NOMO-1 treated with dmso at 0.1 percent for 144 hours (cell line): ENCODE measurements around the gene CAMKMT.

Experiments used
- DNase-seq: peaks from one replicate; lab custom pipeline; 2025; ENCODE audit not compliant: unreplicated experiment; lab: John Stamatoyannopoulos, UW

CAMKMT gene

DNA sequence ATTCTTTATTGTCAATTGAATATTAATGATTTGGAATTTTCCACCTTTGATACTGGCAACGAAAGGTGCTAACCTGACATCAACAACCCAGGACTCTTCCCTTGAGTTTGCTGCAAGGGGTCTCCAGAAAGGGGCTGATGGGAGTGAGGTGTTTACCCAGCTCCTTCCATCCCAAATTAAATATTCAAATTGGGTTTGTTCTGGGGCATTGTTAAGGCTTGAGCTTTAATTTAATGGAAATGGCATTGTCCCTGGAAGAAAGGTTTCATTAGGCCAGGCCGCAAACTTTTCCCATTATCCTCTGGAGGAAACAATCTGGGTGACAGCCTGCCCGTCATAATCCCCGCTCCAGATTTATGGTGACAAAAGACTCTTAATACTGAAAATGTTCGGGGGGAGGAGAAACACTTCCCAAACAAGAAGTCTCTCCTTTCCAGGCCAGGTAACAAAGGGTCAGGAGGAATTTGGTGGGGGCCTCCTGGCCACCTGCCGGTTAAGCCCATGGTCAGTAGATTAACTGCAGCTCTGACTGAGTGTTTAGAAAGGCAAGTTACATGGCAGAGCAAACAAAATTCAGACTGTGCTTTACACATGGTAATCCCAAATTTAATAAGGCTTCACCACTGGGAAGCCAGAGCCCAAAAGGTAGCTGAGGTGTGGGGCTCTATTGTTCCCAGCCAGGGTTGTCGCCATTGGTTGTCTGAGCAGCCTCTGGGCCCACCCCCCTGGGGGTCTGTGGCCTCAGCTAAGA is 428.4 kb downstream of the CAMKMT start:
- DNase-seq, result no peak

DNA sequence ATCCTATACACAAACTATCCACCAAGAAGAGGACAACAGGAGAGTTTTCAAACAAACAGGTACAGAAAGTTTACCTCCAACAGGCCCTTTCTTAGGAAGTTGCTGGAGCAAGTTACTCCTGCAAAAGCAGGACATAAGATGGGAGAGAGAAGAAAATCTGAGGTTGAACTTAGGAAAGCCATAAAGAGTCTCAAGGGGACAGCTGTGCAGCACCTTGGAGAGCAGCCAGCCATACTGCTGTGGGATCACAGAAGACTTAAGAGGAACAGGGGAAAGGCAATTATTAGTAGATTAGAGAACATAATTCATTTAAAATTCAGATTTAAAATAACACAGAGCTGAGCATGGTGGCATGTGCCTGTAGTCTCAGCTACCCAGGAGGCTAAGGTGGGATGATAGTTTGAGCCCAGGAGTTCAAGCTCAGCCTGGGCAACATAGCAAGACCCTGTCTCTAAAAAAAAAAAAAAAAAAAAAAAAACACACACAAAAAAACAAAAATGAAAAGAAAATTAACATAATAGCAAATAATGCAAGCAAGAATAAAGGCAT is 431.6 kb downstream of the CAMKMT start:
- no peak for DNase-seq

DNA sequence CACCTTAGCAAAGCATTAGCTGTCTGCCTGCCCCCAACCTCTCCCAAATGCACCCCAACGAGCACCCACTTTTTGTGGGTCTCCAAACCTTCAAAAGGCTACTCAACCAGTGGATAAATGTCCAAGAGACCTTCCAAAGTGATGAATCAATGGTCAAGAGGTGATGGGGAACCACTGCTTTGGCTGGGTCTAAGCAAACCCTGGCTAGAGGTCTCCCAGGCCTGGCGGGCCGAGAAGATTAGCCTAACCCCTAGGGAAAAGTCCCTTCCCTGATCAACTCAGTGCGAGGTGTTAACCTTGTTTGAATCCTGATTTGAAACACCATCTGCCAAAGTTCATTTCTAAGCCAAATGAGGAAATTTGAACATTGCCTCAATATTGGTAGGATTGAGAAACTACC is 435.0 kb downstream of the CAMKMT start:
- DNase-seq, result no peak

DNA sequence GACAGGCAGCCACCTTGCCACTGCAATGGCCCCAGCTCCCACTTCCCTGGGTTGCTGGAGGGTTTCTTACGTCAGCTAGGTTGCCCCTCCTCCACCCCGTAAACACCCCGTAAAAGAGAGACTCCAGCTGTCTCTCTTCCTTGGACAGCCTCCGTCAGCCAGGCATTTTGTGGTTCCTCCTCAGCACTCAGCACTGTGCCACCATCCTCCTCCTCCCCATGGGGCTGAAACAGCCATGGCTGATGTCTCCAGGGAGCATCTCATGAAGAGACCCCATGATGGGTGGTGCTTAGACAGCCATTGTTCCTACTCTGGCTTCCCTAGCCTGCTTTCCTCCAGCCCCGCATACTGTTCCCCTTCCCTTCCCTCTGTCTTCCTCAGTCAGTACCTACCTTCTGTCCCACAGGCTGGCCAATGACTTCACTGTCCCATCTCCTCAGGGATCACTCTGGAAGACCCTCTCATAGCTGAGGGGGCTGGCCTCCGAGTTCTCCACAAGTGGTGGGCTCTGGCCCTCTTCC is 436.5 kb downstream of the CAMKMT start:
- no peak for DNase-seq

DNA sequence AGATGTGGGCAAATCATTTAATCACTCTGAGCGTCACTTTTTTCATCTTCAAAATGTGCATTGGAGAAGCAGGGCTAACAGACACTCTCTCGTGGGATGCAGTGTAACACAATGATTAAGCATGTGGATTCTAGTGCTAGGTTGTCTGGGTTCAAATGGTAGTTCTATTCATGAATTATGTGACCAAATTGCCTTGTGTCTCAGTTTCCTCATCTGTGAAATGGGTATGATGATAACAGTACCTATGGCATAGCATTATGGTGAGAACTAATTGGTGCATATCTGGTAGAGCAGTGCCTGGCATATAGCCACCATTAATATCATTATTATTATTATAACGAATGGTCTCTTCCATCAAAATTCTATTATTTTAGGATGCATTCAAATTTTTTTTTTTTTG is 437.4 kb downstream of the CAMKMT start:
- DNase-seq, result no peak

DNA sequence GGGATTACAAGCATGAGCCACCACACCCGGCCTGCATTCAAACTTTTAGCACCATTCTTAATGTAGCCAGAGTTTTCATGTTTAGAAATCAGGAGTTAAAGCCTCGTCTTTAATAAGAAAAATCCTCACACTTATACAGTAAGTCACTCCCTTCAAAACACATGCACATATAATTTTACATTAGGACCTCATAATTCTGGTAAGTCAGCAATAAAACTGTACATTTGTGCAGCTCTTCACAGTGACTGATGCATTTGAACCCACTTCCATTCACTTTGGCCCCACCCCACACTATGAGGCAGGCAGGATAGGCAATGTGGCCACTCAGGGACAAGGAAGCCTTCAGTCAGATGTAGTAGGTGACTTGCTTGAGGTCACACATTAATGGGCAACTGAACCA is 438.0 kb downstream of the CAMKMT start:
- DNase-seq, result no peak

DNA sequence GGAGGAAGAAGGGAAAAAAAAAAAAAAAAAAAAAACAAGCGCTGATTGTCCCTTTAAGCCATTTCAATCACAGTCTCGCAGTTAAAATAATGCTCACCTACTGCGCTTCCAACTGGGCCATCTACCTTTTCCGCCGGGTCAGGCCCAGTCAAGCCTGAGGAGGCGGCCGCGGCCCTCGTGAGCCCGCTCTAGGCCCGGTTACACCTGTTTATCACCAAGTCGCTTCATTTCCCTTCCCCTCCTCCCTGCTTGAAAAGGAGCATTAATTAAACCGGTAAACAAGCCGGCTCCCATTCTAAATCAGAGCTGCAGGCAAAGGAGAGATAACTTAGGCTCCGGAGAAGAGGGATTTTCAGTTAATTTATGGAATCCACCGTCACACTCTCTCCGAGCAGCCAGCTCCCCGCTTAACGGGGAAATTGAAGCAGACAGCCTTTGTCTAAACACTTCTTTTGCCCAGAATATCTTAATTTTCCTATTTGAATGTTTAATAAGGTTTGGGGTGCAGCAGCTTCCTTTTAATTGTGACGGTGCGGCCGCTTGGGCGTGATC is 439.6 kb downstream of the CAMKMT start:
- no peak for DNase-seq

DNA sequence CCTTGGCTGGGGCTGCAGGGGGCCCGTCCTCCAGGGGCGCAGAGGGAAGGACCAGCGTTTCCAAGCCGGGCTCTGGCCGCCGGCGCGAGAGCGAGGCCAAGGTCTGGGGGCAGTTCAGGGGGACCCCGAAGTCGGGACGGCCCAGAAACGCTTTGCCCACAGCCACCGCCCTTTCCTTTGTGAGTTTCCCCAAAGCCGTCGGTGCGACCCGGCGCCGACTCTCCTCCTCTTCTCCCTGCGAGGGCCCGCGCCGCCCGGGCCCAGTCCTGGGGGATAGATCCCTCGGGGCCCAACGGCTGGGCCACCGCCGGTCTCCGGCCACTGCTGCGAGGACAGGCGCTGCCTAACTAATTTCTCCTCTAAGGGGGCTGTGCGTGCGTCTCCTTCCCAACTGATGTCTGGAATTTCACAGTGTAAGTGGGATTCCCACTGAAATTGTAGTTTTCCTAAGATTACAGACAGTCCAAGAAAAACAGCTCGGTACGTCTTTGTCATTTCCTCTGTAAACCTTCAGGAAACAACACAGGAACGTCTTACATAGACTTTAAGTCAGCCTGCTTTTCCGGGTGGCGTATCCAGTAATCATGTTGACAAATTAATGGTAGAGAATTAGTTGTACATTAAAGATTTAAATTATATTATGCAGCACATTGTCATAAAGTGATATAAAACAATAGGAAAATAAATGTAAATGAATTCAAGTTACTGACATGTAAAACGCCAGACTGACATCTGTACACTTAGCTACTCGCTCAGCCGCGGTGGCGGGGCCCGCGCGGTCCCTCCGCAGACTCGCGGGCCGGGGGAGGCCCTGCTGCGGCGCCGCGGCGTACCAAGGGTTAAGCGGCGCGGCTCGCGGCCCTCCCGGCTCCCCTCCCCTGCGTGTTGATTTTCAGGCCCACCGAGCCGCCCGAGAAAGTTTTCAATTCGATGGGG is 440.4 kb downstream of the CAMKMT start:
- no peak for DNase-seq

DNA sequence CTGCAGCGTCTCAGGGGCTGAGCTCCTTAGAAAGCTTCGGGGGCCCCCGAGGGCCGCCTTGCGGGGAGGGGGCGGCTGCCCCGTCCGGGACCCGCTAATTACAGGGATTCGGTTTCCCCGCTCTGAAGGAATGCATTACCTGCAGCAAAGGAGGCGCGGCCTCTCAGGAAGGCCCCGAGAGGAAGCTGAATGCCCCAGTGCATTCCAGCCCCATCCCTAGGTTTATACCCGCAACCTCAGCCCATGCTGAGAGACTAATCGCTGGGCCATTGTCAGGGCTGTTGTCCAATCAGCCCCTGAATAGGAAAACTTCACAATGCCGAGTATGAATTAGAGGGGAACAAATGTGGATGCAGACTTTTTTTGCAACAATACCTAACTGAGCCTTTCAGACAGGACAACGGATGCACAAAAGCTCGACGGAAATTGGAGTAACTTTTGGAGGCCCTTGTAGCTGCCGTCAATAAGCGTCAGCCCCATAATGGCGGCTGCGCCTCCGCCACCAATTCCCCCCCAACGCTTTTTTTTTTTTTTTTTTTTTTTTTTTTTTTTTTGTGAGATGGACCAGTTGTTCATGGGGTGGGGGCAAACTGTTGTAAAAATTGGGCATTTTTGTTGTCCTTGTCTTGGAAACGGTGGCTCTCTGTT is 441.2 kb downstream of the CAMKMT start:
- DNase-seq, result no peak

DNA sequence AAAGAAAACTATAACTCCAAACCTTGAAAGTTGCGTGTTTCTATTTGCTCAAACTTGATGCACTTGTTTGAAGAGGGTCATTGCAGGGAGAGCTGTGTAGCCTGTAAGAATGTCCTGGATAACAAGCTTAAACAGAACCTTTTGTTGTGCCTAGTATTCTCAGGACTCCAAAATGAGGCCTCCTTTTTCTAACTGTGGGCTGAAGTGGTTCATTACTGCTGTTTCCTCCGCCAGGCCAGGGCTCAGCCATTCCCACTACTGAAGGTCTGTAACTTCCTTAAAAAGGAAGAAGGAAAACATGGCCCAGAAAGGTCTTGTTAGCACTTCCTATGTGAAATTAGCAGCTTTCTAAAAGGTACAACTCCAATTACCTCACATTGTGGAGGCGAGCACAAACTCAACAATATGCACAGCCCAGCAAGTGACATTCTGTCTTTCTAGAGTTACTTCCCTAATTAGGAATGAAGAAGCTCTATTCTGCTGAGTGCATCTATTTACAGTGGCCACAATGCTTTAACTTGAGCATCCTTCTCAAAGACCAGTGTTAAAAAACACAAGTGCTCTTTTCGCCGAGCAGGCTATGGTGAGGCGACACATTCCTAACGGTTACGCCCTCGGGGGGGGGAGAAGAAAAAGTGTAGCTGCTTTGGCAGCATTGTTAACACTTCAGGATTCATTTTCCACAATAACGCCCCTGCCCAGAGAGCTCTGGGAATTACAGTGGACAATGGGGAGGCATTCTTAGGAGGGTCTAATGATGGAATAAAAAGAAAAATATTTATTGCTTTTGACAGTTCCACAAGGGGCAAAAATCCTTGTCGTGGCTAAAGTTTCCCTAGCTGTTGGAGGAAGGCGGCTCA is 442.9 kb downstream of the CAMKMT start:
- DNase-seq, result no peak

DNA sequence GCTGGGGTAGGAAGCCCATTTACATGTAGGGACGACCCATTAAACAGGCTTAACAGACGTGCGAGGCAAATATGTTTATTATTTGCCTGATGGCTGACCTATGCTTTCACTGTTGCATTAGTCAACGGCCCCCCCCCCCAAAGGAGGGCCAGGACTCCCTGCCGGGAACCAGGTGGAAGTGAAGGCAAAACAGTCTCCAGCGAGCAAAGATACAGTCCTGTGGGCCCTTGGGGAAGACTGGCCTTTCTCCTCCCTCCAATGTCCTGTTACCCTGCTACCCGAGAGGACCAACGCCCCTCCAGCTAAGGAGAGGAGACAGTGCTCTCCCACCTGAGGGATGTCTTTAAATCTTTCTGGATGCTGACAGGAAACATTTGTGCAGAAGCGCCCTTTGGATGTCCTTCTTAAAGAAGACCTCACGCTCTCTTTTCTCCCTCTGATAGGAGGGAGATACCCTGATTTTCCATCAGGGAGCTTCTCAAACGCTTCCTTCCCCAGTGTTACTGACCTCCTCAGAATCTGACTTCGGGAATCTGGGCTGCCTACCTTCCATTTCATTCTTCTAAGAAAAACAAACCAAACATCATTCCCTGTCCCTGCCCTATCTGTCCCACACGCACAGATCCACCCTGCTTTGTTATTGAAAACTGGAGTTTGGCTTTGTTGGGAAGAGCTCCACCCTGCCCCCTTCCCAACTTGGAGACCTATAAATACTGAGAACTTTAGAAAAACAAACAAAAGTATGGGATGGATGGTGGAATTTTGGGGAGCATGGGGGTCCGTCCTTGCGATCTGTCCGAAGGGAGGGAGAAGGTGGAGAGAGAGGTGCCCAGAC is 443.9 kb downstream of the CAMKMT start:
- DNase-seq, result no peak

DNA sequence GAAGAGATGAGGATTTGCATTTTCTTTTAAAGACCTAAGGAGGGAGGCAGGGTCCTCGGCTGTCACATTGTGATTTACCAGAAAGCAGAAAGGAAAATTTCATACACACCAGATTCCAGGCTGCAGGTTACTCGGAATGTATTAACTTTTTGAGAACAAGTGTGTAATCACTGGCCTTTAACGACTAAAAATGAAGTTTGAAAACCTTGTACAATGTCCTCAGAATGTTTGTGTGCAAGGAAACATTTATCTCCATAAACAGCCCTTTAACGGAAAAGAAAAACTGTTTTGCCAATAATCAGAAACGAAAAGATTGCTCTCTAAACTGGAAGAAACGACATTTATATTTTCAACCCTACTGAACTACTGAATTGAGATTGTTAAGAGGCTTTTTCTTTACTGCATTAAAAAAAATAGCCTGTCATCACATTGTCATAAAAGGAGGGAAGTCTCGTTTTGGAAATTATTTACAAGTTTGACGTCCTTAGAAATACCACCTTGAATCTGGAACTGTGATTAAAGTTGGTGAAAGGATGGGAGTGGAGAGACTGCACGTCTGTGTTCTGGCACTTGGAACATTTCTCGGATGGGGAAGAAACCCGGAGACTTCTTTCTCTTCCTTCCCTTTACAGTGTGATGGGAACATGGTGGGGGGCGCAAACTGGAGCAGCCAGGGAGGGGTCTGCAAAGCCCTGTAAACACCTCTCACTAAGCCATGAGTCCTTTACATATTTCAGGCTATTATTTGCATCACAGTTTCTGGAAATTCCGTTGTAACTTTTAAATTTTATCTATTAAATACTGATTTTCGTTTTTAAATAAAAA is 445.7 kb downstream of the CAMKMT start:
- DNase-seq, result no peak

DNA sequence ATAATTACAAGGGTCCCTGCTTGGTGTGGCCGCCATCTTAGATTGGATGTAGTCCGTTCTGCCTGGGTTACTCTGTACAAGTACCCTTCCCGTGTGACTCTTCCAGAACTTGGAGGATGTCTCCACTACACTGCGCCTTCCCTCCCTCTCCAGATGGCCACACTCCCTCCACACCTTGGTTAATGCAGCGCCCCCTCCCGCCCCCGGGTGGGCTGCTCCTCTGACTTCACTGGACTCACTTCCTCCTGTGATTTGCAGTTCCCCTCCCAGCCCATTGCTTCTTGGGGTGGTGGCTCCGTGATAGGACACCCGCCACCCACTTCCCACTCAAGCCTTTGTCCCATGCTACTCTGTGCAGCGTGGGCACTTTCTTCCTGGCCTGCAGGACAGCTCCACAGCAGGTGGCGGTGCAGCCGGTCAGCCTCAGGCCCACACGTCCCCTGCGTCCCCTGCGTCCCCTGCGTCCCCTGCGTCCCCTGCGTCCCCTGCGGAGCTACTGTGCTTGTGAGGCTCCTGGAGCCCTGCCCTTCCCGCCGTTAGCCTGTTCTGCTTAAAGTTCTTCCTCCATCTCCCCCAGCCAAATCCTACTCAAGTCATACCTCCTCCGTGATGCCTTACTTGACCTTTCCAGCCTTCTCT is 449.3 kb downstream of the CAMKMT start:
- no peak for DNase-seq

DNA sequence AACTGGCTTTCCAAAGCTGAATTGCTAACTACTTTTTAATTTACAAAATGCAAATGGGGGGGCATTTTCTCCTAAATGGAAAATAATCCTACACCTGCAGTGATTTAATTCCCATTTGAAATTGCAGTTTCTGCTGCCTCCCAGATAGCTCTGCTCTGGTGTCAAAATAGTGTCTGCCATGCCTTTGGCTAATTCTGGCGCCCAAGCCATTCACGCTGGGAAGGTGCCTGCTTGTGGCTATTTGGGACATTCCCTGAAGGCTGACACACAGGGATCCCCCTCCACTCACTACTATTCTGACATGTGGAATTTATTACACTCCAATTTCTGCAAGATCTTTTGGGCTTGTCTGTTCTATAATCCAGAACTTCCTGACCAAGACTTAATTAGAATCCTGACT is 451.4 kb downstream of the CAMKMT start:
- no peak for DNase-seq

DNA sequence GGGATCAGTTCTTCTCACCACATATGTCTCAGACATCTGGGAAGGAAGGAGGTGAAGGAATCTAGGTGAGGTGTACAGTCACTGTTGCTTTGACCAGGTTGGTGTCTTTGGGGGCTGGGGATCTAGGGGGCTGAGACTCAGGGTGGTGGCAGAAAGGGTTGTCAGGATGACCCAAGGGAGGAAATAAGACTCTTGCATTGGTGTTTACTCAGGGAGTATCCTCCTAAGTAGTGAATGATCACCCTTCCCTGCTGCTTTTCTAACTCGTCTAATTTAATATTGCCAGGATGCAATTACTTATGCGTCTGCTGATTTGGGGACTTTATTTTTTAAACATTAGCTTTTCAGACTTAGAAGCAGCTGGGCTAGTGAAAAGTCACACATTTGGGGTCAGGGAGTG is 451.9 kb downstream of the CAMKMT start:
- no peak for DNase-seq

DNA sequence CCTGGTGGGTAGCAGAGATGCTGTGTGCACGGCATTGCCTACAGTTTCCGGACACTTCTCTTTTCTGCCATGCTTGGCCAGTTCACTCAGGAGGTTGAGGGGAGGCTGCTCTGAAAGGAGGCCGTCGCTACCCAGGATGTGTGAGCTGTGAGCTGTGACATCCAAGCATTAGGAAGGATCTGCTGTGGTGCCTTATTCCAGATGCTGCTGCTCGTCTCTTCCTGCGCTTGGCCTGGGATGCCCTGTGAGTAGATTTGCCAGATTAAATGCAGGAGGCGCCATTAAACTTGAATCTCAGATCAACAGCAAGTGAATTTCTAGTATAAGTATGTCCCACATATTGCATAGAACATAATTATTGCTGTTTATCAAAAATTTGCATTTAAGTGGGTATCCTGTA is 455.5 kb downstream of the CAMKMT start:
- no peak for DNase-seq

DNA sequence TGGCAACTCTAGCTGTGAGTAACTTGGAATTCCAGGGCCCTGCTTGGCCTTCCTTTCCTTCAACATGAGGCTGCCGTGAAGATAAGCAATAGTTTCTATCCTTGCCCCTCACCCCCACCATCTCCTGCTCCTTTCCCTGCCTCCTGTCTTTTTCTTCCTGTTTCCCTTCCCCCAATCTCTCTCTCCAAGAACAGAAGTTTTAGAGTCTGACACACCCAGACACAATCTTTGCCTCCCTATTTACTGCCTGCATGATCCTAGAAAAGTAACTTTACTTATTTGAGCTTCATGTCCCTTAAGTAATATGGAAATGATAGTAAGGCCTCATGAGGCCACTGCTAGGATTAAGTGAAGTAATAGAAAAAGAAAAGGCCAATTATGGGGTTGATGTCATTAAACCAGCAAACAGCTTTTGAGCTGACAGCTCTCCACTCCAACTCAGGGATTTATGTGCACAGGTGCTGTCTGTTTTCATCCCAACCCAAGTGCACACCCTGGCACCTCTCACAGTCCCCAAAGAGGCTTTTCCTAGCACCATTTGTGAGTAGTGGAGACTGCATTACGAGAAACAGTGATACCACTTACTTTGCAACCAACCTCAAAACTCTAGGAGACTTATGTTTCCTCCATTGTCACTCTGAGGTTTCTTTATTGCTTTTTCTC is 456.1 kb downstream of the CAMKMT start:
- no peak for DNase-seq
